Mesothelial cell of epicardium (in vitro differentiated cells): ENCODE data around the gene SLC24A1. TPM values are rescaled to one million over a fixed set of nuclear protein-coding genes. Genes with fewer than 3 reads are reported as not detected.

Source experiments
- DNase-seq, 2 experiments: peaks; one replicate each; pipeline ENCODE4 v3.0.0; 2021; ENCODE audit warnings: low spot score in 2 of 2; ENCODE audit not compliant: unreplicated experiment in 2 of 2
- H3K27ac Mint-ChIP-seq: 2 replicates; pipeline ENCODE4 v1.8.0; 2021; ENCODE audit warnings: mixed read lengths
- H3K27me3 Mint-ChIP-seq: 2 replicates; pipeline ENCODE4 v1.8.0; 2021; ENCODE audit warnings: low read depth, mixed read lengths
- H3K36me3 Mint-ChIP-seq: 2 replicates; pipeline ENCODE4 v1.8.0; 2021; ENCODE audit warnings: mixed read lengths
- H3K4me1 Mint-ChIP-seq: 2 replicates; pipeline ENCODE4 v1.8.0; 2021; ENCODE audit warnings: mixed read lengths
- H3K4me3 Mint-ChIP-seq: 2 replicates; pipeline ENCODE4 v1.8.0; 2021; ENCODE audit warnings: mild to moderate bottlenecking, moderate library complexity, mixed read lengths
- H3K9me3 Mint-ChIP-seq: 2 replicates; pipeline ENCODE4 v1.8.0; 2021; ENCODE audit warnings: mixed read lengths
- CTCF ChIP-seq: fragments of 200-600 bp; sonication (generic); IDR thresholded peaks from one replicate; pipeline ENCODE4 v1.5.0; 2021; ENCODE audit warnings: antibody characterized with exemption; ENCODE audit not compliant: unreplicated experiment
- total RNA-seq: library from RNA; stranded (reverse); gene quantifications from 3 replicates; pipeline ENCODE4 v1.2.1, GENCODE V29; 2021

Gene SLC24A1
- total RNA-seq, 1 donor from 2014 or later = 22.8 TPM

- Mint-ChIP-seq H3K27ac (no peak overlapping the region), H3K36me3 (peaks cover 6% of the 10 kb centered on the region), H3K27me3 (no peaks in the 10 kb centered on the region), H3K9me3 (no peaks in the 10 kb centered on the region), H3K4me1 (no peaks in the 10 kb centered on the region), H3K4me3 (no peak overlapping the region)
- no peak for TF ChIP-seq CTCF
- no peak for DNase-seq
Measured at GRCh38 chr15:65645392-65645791, 23.7 kb downstream of the SLC24A1 start.

- no peak overlapping the region for H3K27ac Mint-ChIP-seq
- H3K36me3 Mint-ChIP-seq = peaks cover 8% of the 10 kb centered on the region
- H3K4me3 Mint-ChIP-seq = no peak overlapping the region
- no peak for TF ChIP-seq CTCF
- H3K9me3 Mint-ChIP-seq = no peaks in the 10 kb centered on the region
- DNase-seq = no peak
- no peaks in the 10 kb centered on the region for H3K4me1 Mint-ChIP-seq
- H3K27me3 Mint-ChIP-seq = no peaks in the 10 kb centered on the region
Measured at GRCh38 chr15:65646486-65646885, 24.7 kb downstream of the SLC24A1 start.

- H3K9me3 Mint-ChIP-seq = no peaks in the 10 kb centered on the region
- H3K27ac Mint-ChIP-seq = no peak overlapping the region
- no peak overlapping the region for H3K4me3 Mint-ChIP-seq
- H3K4me1 Mint-ChIP-seq = no peaks in the 10 kb centered on the region
- H3K36me3 Mint-ChIP-seq = peaks cover 25% of the 10 kb centered on the region
- no peak for TF ChIP-seq CTCF
- H3K27me3 Mint-ChIP-seq = no peaks in the 10 kb centered on the region
- no peak for DNase-seq
Measured at GRCh38 chr15:65650312-65651041, 28.7 kb downstream of the SLC24A1 start.

GRCh38 chr15:65651042-65651322 is 29.2 kb downstream of the SLC24A1 start:
- no peak for TF ChIP-seq CTCF
- no peak overlapping the region for H3K4me3 Mint-ChIP-seq
- H3K36me3 Mint-ChIP-seq = peaks cover 25% of the 10 kb centered on the region
- H3K27me3 Mint-ChIP-seq = no peaks in the 10 kb centered on the region
- H3K27ac Mint-ChIP-seq = no peak overlapping the region
- no peak for DNase-seq
- no peaks in the 10 kb centered on the region for H3K4me1 Mint-ChIP-seq
- no peaks in the 10 kb centered on the region for H3K9me3 Mint-ChIP-seq

- Mint-ChIP-seq H3K27me3 (no peaks in the 10 kb centered on the region), H3K4me1 (no peaks in the 10 kb centered on the region), H3K4me3 (no peak overlapping the region), H3K27ac (no peak overlapping the region), H3K36me3 (peaks cover 25% of the 10 kb centered on the region), H3K9me3 (no peaks in the 10 kb centered on the region)
- DNase-seq = no peak
- TF ChIP-seq CTCF = no peak
Measured at GRCh38 chr15:65651831-65652749, 30.4 kb downstream of the SLC24A1 start.
